HG02870 (cell line): ENCODE measurements around the gene PTPRD.
"Not testable (repeated sequence)": the region's sequence is repeated elsewhere in the genome, so short reads cannot be mapped to it uniquely, and the experiment has no call there.

Source experiments
- ATAC-seq: cut with Tn5 transposase; IDR thresholded peaks from one replicate; pipeline ENCODE4 v1.9.1; 2021; ENCODE audit warnings: mild to moderate bottlenecking, moderate library complexity; ENCODE audit not compliant: unreplicated experiment

Gene PTPRD

GRCh38 chr9:9091387-9091786 lies 1521.4 kb downstream of the PTPRD start:
- ATAC-seq = no peak

DNA sequence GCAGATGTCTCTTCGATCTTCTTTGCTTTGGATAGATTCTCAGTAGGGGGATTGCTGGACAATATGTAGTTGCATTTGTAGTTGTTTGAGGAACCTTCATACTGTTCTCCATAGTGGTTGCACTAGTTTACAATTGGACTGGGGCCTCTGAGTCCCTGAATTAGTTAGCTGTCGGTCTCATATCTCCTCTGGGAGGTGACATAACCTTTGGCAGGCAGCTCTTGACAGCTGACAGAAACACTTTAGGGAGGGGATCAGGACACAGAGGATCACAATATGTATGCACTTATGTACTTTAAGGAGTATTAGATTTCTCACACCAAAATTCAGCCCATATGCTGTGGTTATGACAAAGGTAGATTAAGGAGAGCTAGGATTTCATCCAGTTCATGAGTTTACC lies 1533.3 kb downstream of the PTPRD start:
- no peak for ATAC-seq

DNA sequence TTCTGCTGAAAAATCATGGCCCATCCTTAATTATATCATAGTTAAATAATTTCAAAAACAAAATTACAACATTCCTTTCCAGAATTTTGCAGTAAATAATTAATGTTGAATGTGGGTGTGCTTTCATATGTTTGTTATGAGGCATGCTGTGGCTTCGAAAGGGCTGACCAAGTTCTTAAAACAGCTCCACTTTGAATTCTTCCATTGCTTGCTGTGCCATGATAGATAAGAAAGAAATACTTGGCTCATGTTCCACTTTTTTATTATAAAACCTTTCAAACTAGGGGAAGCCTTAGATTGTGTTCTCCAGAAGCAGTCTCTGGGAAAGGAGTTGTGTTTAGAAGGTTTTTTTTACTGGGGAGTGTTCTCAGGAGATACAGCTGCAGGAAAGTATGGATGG lies 1534.5 kb downstream of the PTPRD start:
- no peak for ATAC-seq

DNA sequence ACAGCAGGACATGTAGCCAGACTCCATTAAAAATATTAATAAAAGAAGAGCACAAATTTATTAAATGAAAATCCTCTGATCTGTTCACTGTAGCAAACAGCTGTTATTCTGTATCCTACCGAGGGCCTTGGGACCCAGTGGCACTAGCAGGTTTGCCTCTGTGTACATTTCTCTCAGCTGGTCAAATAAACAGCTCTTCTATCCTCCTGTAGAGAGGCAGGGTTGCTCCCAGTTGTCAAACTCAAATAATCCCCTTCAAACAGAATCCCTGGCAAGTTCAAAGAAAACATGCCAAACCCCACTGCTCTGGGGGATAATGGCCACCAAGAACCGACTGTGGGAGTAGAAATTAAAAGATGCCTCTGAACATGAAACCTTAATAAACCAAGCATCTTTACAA lies 1551.2 kb downstream of the PTPRD start:
- no peak for ATAC-seq

DNA sequence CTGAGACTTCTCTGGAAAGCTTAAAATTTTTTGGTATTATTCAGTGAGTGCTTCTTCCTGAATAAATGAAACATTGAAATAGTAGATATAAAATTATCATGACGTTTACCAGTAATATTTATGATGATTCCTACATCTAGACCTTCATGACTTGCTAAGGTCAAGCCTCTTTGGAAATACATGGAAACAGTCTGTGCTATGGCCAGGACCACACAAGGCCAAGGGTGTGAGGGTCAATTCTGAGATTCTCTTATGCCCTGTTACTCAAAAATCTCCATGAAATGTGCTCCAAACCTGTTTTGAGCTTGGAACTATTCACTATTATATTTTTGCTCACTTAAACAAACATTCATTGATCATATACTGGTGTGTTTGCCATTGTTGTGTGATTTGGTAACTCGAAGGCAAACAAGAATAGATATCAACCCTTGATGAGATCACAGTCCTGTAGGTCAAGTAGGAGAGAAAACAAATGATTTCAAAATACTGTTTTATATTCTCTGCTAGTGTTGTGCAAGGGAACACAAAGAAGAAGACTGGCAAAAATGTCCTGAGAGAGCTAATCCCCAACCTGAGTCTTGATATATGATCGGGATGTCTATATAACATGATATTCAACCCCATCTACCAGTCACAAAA lies 1558.3 kb downstream of the PTPRD start:
- no peak for ATAC-seq

- no peak for ATAC-seq
Measured at GRCh38 chr9:9045572-9045971, 1567.2 kb downstream of the PTPRD start.

- no peak for ATAC-seq
Measured at GRCh38 chr9:9045072-9045471, 1567.7 kb downstream of the PTPRD start.

GRCh38 chr9:9043788-9044187 lies 1569.0 kb downstream of the PTPRD start:
- ATAC-seq = not testable (repeated sequence)

- ATAC-seq = no peak
Measured at GRCh38 chr9:9041756-9042155, 1571.0 kb downstream of the PTPRD start.

DNA sequence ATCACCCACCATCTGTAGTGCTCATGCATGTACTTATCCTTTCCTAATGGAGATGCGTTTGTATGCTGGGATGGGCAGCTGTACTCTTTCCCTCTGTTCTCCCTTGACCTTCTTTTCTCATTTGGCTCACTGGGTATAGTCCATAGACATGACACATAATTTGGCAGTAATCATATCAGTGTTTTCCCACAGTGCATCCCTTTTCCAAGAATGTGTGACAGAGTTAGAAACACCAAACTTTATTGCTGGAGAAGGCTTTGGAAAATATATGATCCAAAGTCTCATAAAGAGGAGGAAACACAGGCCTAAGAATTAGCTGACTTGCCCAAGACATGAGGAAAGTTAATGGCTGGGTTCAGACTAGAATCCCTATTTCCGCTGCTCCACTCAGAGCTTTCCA lies 1579.8 kb downstream of the PTPRD start:
- no peak for ATAC-seq

- no peak for ATAC-seq
Measured at GRCh38 chr9:9016597-9016996, 1596.2 kb downstream of the PTPRD start.

- ATAC-seq = no peak
Measured at GRCh38 chr9:9004810-9005209, 1608.0 kb downstream of the PTPRD start.

DNA sequence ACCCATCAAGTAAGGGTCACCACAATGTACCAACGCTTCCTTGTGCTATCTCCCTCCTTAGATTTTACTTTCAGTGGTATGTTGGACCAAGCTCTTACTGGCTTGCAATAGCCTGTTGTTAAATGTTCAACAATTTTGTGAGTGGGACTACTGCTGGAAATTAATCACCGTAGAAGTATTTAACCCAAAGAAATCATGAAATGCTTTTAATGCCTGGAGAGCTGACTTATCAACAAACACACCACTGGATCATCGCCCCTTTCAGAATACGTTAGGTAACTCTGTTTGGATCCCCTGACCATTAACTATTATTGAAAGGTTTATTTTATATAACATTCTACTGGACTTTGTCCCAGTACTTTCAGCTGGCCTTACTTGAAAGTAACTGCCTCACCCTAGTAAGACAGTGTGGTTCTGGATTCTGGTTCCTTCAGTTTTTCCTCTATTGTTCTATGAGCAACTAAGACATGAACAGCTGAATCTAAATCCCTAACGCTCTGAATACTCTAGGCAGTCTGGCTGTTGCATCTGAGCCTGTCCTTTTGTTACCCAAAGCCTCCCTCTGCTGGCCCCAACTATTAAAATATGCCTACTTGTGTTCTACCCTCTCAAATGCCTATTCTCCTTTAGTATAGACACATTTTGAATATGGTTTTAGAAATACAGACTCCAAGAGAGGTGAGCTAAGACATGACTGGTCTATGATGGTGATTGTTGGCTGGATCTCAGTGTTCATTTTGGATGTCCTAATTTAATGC lies 1609.8 kb downstream of the PTPRD start:
- no peak for ATAC-seq

- ATAC-seq = no peak
Measured at GRCh38 chr9:8980496-8981013, 1632.2 kb downstream of the PTPRD start.

DNA sequence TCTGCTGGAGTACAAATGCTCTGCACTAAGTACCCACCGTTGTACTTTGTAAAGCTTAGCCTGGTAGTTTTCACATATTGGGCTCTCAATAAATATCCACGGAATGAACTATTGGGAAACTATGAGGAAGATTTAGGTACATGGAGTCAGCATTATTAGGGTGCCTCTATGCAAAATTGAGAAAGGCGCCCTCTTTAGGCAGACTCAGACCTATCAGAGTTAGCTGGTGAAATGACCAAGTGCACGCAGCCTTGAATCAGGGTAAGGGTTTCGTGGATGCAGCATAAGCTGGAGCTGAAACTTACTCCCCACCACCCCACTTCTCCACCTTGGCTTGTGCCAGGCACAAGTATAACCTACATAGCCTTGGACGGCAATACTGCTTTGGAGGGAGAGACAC lies 1634.5 kb downstream of the PTPRD start:
- ATAC-seq = no peak

DNA sequence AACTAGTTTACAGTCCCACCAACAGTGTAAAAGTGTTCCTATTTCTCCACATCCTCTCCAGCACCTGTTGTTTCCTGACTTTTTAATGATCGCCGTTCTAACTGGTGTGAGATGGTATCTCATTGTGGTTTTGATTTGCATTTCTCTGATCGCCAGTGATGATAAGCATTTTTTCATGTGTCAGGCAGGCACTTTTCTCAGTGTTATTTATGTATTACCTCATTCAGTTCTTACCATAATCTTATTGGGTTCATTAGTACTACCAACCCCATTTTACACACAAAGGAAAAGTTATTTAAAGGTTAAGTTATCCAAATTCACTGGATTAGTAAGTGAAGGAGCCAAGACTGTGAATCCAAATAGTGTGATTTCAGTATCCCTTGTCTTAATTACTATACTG lies 1644.5 kb downstream of the PTPRD start:
- not testable (repeated sequence) for ATAC-seq

GRCh38 chr9:8963885-8964284 lies 1648.9 kb downstream of the PTPRD start:
- ATAC-seq = no peak

GRCh38 chr9:8962084-8962483 lies 1650.7 kb downstream of the PTPRD start:
- ATAC-seq = no peak

- no peak for ATAC-seq
Measured at GRCh38 chr9:8961186-8961851, 1651.5 kb downstream of the PTPRD start.

DNA sequence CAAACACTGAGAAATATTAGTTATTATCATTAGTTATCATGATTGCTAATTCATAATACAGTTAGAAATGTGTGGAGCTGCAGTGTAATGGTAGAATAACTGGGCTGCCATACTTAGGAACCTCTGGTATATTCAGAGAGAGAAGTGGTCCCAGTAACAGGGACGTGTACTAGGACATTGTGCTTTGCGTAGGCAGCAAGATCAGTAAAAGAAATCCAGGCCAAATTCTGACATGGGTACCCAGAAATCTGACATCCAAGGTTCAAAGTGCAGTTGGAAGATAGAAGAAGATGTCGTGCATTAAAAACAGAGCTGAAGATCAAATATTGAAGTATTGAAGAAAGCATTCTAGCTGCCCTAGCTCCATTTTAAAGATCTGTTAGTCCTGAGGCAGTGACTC lies 1652.5 kb downstream of the PTPRD start:
- no peak for ATAC-seq

DNA sequence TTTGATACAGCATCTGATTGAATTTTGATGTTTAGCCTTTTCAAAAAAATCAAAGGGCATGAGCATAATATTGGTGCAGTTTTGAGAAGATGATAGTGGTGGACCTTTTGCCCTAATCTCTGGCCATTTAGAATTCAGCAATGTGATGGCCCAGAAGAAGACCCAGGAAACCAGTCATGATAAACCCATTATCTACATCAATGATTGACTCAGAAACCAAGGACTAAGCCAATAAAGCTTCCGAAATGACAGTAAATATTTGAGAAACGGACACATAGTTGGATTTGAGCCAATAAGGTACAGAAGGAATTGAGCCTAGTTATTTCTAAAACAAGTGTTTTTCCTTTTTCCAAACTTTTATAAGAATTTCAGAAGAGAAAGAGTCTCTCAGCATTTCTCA lies 1654.4 kb downstream of the PTPRD start:
- no peak for ATAC-seq

- no peak for ATAC-seq
Measured at GRCh38 chr9:8955315-8955714, 1657.5 kb downstream of the PTPRD start.
